22Rv1 (cell line): ENCODE data around the gene LEMD2.

Experiments
- CTCF ChIP-seq: fragments of 450-650 bp; IDR thresholded peaks from 2 replicates; pipeline ENCODE4 v1.5.1; 2017; ENCODE audit warnings: mild to moderate bottlenecking
- ZFX ChIP-seq: fragments of 450-650 bp; IDR thresholded peaks from 2 replicates; pipeline ENCODE4 v1.6.1; 2017; ENCODE audit warnings: antibody characterized with exemption, borderline replicate concordance

- TF ChIP-seq CTCF (no peak), ZFX (no peak)
These were observed 43.9 kb downstream of the LEMD2 start for GRCh38 chr6:33744895-33745546.
